K562 (cell line): ENCODE results near the gene HIVEP3.

Experiments
- FOS ChIP-seq: IDR thresholded peaks from 3 replicates; pipeline ENCODE4 v1.6.1; 2011; ENCODE audit not compliant: insufficient read length; ENCODE audit errors: extremely low read depth
- IRF1 ChIP-seq: sonication (generic); formaldehyde crosslinking; IDR thresholded peaks from 2 replicates; pipeline ENCODE4 v1.8.0; 2022; ENCODE audit warnings: missing genetic modification reagents, mild to moderate bottlenecking, borderline replicate concordance
- JUN ChIP-seq, 2 experiments: sonication (generic) in 1 of 2; formaldehyde crosslinking in 1 of 2; IDR thresholded peaks; 2 replicates each; pipeline versions ENCODE4 v1.6.1 to v1.8.0; 2012 to 2022; ENCODE audit warnings: borderline replicate concordance in 2 of 2, mild to moderate bottlenecking in 2 of 2, improper control_type of control experiment in 1 of 2, low read depth in 1 of 2, low read length in 1 of 2, missing genetic modification reagents in 1 of 2
- L3MBTL2 ChIP-seq: fragments of 450-650 bp; IDR thresholded peaks from 2 replicates; pipeline ENCODE4 v1.6.1; 2016; ENCODE audit warnings: mild to moderate bottlenecking, moderate library complexity
- SREBF2 ChIP-seq: sonication (generic); formaldehyde crosslinking; IDR thresholded peaks from 2 replicates; pipeline ENCODE4 v1.4.0; 2020; ENCODE audit warnings: mild to moderate bottlenecking, missing genetic modification reagents

GRCh38 chr1:41560931-41561330, 357.8 kb downstream of the HIVEP3 start:
- no peak for TF ChIP-seq L3MBTL2
- TF ChIP-seq SREBF2 (CRISPR knock-in tag): no peak
- TF ChIP-seq JUN (IDR thresholded peaks at IDR 0.05; ENCODE audit: borderline replicate concordance, low read depth, low read length): no peak
- TF ChIP-seq JUN (CRISPR knock-in tag; IDR thresholded peaks at IDR 0.05; ENCODE audit: borderline replicate concordance): no peak
- no peak for TF ChIP-seq IRF1 (CRISPR knock-in tag)
- TF ChIP-seq FOS: no peak
